Tibial nerve (tissue), 4 donors: ENCODE measurements around the gene SH3GL1. TPM values are rescaled to one million over a fixed set of nuclear protein-coding genes. Genes with fewer than 3 reads are reported as not detected.

ENCODE experiments used
- DNase-seq, 2 donors: peaks; one replicate each; pipeline ENCODE4 v3.0.0-alpha.2; 2019; ENCODE audit warnings: low spot score in 2 of 2
- H3K27ac ChIP-seq, 4 donors: fragments of 200-600 bp; sonication (generic) in 3 of 4; one replicate each; pipeline ENCODE4 v1.5.1; 2017 to 2019; ENCODE audit warnings: mild to moderate bottlenecking in 1 of 4
- H3K27me3 ChIP-seq, 2 donors: fragments of 200-600 bp; sonication (generic) in 1 of 2; one replicate each; pipeline versions ENCODE4 v1.5.1 to v1.6.0; 2017 to 2019
- H3K36me3 ChIP-seq, 3 donors: fragments of 200-600 bp; sonication (generic); one replicate each; pipeline ENCODE4 v1.5.1; 2018 to 2019
- H3K4me1 ChIP-seq, 4 donors: fragments of 200-600 bp; sonication (generic) in 3 of 4; one replicate each; pipeline ENCODE4 v1.5.1; 2017 to 2019
- H3K4me3 ChIP-seq, 4 donors: fragments of 200-600 bp; sonication (generic) in 3 of 4; one replicate each; pipeline ENCODE4 v1.5.1; 2017 to 2019; ENCODE audit warnings: mild to moderate bottlenecking in 1 of 4, moderate library complexity in 1 of 4
- H3K9me3 ChIP-seq, 4 donors: fragments of 200-600 bp; sonication (generic) in 3 of 4; one replicate each; pipeline ENCODE4 v1.5.1; 2017 to 2019
- EP300 ChIP-seq, 2 donors: sonication (generic); formaldehyde crosslinking; IDR thresholded peaks; one replicate each; pipeline ENCODE4 v1.6.1; 2017; ENCODE audit warnings: antibody characterized with exemption in 2 of 2, mild to moderate bottlenecking in 1 of 2
- POLR2A ChIP-seq, 2 donors: fragments of 450-650 bp; IDR thresholded peaks; one replicate each; pipeline ENCODE4 v1.6.1; 2017; ENCODE audit warnings: antibody characterized with exemption in 2 of 2, mild to moderate bottlenecking in 2 of 2, moderate library complexity in 2 of 2
- WGBS, 2 donors: methylation state at CpG; one replicate each; pipeline ENCODE4 v1.1.5; 2018; 5-methylcytosine and 5-hydroxymethylcytosine counted together
- total RNA-seq, 4 donors: library from RNA; depleted of rRNA; stranded (reverse); fragments of >200 nt; gene quantifications; one replicate each; pipeline ENCODE4 v1.1.0, GENCODE V29; 2016
- TF ChIP-seq, protein P1 (sequence below), 5 experiments: fragments of 200-600 bp in 3 of 5; fragments of 450-650 bp in 2 of 5; sonication (generic) in 3 of 5; IDR thresholded peaks; one replicate each; pipeline ENCODE4 v1.5.1; 2016 to 2019; ENCODE audit warnings: antibody characterized with exemption in 5 of 5, mild to moderate bottlenecking in 3 of 5, moderate library complexity in 2 of 5

SH3GL1 gene
- total RNA-seq, 4 donors from 2014 or later: 35.0 to 64.8 (median 52.9) TPM

DNA sequence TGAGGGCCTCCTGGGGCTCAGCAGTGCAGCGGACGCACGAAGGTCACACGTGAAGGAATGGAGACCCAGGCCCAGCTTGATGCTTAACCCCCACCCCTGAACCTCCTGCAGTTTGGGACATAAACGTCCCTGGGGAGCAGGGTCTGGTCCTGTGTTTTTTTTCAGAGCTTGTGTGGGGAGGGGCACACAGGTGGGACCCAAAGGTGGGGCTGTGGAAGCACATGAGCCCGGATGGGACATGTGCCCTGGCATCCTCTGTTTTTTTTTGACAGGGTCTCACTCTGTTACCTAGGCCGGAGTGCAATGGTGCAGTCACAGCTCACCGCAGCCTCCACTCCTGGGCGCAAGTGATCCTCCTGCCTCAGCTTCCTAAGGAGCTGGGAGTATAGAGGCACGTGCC lies 36.8 kb upstream of the SH3GL1 start:
- Histone ChIP-seq H3K36me3 (peaks cover 0 to 39% (median 0%) of the 10 kb centered on the region in 3 donors), H3K27me3 (no peaks in the 10 kb centered on the region), H3K4me3 (no peak overlapping the region), H3K9me3 (no peaks in the 10 kb centered on the region), H3K27ac (no peak overlapping the region), H3K4me1 (no peaks in the 10 kb centered on the region)
- WGBS, 2 donors: 92 to 99% methylated on average over 10 of the region's 10 CpGs
- no peak for DNase-seq
- TF ChIP-seq EP300 (IDR thresholded peaks at IDR 0.05) (no peak), POLR2A (IDR thresholded peaks at IDR 0.05) (no peak)
- TF ChIP-seq, protein P1, sequence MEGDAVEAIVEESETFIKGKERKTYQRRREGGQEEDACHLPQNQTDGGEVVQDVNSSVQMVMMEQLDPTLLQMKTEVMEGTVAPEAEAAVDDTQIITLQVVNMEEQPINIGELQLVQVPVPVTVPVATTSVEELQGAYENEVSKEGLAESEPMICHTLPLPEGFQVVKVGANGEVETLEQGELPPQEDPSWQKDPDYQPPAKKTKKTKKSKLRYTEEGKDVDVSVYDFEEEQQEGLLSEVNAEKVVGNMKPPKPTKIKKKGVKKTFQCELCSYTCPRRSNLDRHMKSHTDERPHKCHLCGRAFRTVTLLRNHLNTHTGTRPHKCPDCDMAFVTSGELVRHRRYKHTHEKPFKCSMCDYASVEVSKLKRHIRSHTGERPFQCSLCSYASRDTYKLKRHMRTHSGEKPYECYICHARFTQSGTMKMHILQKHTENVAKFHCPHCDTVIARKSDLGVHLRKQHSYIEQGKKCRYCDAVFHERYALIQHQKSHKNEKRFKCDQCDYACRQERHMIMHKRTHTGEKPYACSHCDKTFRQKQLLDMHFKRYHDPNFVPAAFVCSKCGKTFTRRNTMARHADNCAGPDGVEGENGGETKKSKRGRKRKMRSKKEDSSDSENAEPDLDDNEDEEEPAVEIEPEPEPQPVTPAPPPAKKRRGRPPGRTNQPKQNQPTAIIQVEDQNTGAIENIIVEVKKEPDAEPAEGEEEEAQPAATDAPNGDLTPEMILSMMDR (IDR thresholded peaks at IDR 0.05): no peak

DNA sequence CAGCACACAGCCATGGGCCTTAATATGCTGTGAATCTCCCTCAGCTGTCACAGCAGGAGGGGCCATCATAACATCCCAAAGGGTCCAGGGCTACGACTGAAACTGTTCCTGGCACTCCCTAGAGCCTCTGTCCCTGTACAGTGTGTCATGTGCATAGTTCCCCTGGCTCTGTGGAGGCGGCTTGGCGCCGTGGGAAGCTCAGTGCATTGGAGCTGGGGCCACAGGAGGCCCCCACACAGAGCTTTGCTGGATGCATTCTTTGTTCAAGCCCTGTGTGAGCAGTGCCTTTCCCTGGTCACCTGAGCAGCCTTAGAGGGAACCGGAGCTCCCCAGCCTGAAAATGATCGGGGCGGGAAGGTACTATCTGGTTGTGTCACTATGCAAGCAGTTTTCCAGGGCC lies 35.9 kb upstream of the SH3GL1 start:
- DNase-seq: no peak
- Histone ChIP-seq H3K27ac (no peak overlapping the region), H3K4me1 (no peaks in the 10 kb centered on the region), H3K4me3 (no peak overlapping the region), H3K9me3 (no peaks in the 10 kb centered on the region), H3K27me3 (no peaks in the 10 kb centered on the region), H3K36me3 (peaks cover 0 to 48% (median 0%) of the 10 kb centered on the region in 3 donors)
- 75 to 90% methylated on average over 7 of the region's 7 CpGs for WGBS, 2 donors
- TF ChIP-seq, protein P1 (IDR thresholded peaks at IDR 0.05): no peak
- TF ChIP-seq POLR2A (IDR thresholded peaks at IDR 0.05) (no peak), EP300 (IDR thresholded peaks at IDR 0.05) (no peak)

DNA sequence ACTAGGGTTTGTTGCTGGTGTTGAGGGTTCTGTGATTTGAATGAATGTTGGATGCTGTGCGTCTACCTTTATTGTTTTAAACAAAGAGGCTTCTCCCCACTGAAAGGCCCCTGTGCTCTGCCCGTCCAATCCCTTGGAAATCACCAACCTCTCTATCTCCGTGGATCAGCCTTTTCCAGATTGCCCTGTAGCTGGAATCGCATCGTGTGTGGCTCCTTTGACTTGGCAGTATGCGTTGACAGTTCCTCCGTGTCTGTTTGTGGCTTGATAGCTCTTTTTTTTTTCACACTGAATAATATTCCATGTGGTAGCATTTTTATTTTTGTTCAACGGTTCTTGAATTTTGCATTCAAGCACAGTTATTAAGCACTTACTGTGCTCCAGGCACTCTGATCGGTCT lies 34.0 kb upstream of the SH3GL1 start:
- WGBS, 2 donors: 90% methylated on average over 9 of the region's 9 CpGs
- Histone ChIP-seq H3K4me3 (no peak overlapping the region), H3K36me3 (peaks cover 0 to 55% (median 0%) of the 10 kb centered on the region in 3 donors), H3K27me3 (no peaks in the 10 kb centered on the region), H3K9me3 (no peaks in the 10 kb centered on the region), H3K27ac (no peak overlapping the region), H3K4me1 (no peaks in the 10 kb centered on the region)
- TF ChIP-seq EP300 (IDR thresholded peaks at IDR 0.05): no peak
- TF ChIP-seq, protein P1 (IDR thresholded peaks at IDR 0.05): no peak
- TF ChIP-seq POLR2A (IDR thresholded peaks at IDR 0.05): no peak
- DNase-seq: no peak

DNA sequence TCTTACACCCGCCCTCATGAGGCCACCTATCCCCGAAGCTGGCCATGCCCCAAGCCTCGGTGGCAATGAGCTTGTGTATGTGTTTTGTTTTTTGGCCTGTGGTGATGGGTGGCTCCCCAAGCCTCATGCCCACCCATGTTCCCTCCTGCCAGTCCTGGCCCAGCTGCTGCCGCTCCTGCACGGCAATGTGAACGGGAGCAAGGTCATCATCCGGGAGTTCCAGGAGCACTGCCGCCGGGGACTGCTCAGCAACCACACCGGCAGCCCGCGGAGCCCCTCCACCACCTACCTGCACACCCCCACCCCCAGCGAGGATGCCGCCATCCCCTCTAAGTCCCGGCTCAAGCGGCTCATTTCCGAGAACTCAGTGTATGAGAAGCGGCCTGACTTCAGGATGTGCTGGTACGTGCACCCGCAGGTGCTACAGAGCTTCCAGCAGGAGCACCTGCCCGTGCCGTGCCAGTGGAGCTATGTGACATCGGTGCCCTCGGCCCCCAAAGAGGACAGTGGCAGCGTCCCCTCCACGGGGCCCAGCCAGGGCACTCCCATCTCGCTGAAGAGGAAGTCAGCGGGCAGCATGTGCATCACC lies 32.7 kb upstream of the SH3GL1 start:
- 89 to 95% methylated on average over 16 to 28 of the region's 28 CpGs for WGBS, 2 donors

More for the DNA sequence above, 32.7 kb upstream of the SH3GL1 start:
- H3K27me3 ChIP-seq: no peaks in the 10 kb centered on the region
- no peaks in the 10 kb centered on the region for H3K9me3 ChIP-seq
- DNase-seq: no peak
- no peak for TF ChIP-seq EP300 (IDR thresholded peaks at IDR 0.05)
- TF ChIP-seq, protein P1 (IDR thresholded peaks at IDR 0.05): no peak
- TF ChIP-seq POLR2A (IDR thresholded peaks at IDR 0.05): no peak
- no peak overlapping the region for H3K4me3 ChIP-seq
- H3K27ac ChIP-seq: no peak overlapping the region
- no peaks in the 10 kb centered on the region for H3K4me1 ChIP-seq
- H3K36me3 ChIP-seq: peaks cover 0 to 62% (median 0%) of the 10 kb centered on the region in 3 donors
